Testis (tissue), 3 donors: ENCODE measurements around the gene ZNF616. TPM values are rescaled to one million over a fixed set of nuclear protein-coding genes. Genes with fewer than 3 reads are reported as not detected.

Experiments used
- DNase-seq: peaks from one replicate; pipeline ENCODE4 v3.0.0-alpha.2; 2019
- H3K27ac ChIP-seq, 2 donors: fragments of 200-600 bp; sonication (generic); one replicate each; pipeline ENCODE4 v1.5.1; 2019
- H3K27me3 ChIP-seq: fragments of 200-600 bp; sonication (generic); one replicate; pipeline ENCODE4 v1.5.1; 2019
- H3K36me3 ChIP-seq: fragments of 200-600 bp; sonication (generic); one replicate; pipeline ENCODE4 v1.5.1; 2017; ENCODE audit warnings: low read depth; ENCODE audit errors: missing control alignments
- H3K4me1 ChIP-seq: fragments of 200-600 bp; sonication (generic); one replicate; pipeline ENCODE4 v1.5.1; 2019
- H3K4me3 ChIP-seq, 2 donors: fragments of 200-600 bp; sonication (generic); one replicate each; pipeline ENCODE4 v1.5.1; 2017 to 2019
- H3K9me3 ChIP-seq: fragments of 200-600 bp; sonication (generic); one replicate; pipeline ENCODE4 v1.5.1; 2017
- CTCF ChIP-seq, 3 experiments: fragments of 450-650 bp in 2 of 3; fragments of 200-600 bp in 1 of 3; sonication (generic) in 1 of 3; IDR thresholded peaks; one replicate each; pipeline ENCODE4 v1.5.1; 2016 to 2019; ENCODE audit warnings: antibody characterized with exemption in 3 of 3, mild to moderate bottlenecking in 2 of 3, moderate library complexity in 1 of 3
- POLR2A ChIP-seq: fragments of 450-650 bp; IDR thresholded peaks from one replicate; pipeline ENCODE4 v1.6.1; 2017; ENCODE audit warnings: antibody characterized with exemption, mild to moderate bottlenecking, moderate library complexity
- WGBS, 2 donors: methylation state at CpG; one replicate each; pipeline ENCODE4 v1.1.5; 2018; 5-methylcytosine and 5-hydroxymethylcytosine counted together
- intact Hi-C: fragments of 100-400 bp; cut with DNase I; formaldehyde crosslinking; loops from one replicate; pipeline ENCODE4 v1.15.1; 2023; ENCODE audit warnings: low total_unique reads
- polyA plus RNA-seq: library from polyadenylated mRNA; stranded (reverse); fragments of 350-450 nt; fragmentation: Illumina TruSeq; extraction: RNeasy Lipid Tissue Mini Kit (QIAGEN cat#74804); gene quantifications from one replicate; pipeline ENCODE4 v1.2.3, GENCODE V29; 2014; ENCODE audit warnings: low read depth, low replicate concordance; ENCODE audit not compliant: insufficient read depth
- total RNA-seq, 2 donors: library from RNA; depleted of rRNA; stranded (reverse); fragments of >200 nt; gene quantifications; one replicate each; pipeline ENCODE4 v1.2.3, GENCODE V29; 2016

ZNF616 gene
- total and polyA plus RNA-seq, 3 donors from 2014 or later, result 6.3 to 11.3 (median 9.0) TPM

GRCh38 chr19:52155596-52156359 is 16.0 kb upstream of the ZNF616 start:
- no peak overlapping the region for H3K27ac ChIP-seq
- no peak for DNase-seq
- H3K27me3 ChIP-seq, result no peaks in the 10 kb centered on the region
- WGBS, 2 donors, result 92 to 95% methylated on average over 15 of the region's 15 CpGs
- intact Hi-C loops, result no loop called here
- H3K4me1 ChIP-seq, result no peaks in the 10 kb centered on the region
- no peaks in the 10 kb centered on the region for H3K36me3 ChIP-seq
- H3K4me3 ChIP-seq, result no peak overlapping the region
- no peaks in the 10 kb centered on the region for H3K9me3 ChIP-seq
- TF ChIP-seq CTCF (IDR thresholded peaks at IDR 0.05) (no peak), POLR2A (no peak)

DNA sequence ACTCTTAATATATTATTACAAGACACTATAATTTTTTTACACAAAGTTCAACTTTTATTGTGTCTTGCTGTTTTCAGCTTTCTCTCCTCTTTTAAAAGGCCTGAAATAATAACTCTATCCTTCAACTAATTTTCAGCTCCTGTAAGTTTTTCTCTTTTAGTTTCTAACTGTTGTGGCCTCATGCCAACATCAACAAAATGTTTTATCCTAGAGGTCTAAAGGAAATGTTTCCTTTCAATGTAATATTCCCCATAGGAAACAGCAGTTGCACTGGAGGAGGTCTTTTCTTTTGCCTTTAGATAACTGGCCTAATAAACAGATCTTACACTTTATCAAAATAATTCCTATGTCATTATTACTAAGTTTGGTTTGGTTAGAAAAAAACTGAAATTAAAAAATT is 8.5 kb upstream of the ZNF616 start:
- H3K27ac ChIP-seq, result no peak overlapping the region
- no peak overlapping the region for H3K4me3 ChIP-seq
- H3K27me3 ChIP-seq, result no peaks in the 10 kb centered on the region
- no peaks in the 10 kb centered on the region for H3K36me3 ChIP-seq
- no peak for TF ChIP-seq CTCF (IDR thresholded peaks at IDR 0.05)
- no peak for TF ChIP-seq POLR2A
- no peak for DNase-seq
- no peaks in the 10 kb centered on the region for H3K4me1 ChIP-seq
- no peaks in the 10 kb centered on the region for H3K9me3 ChIP-seq
- intact Hi-C loops, result no loop called here

DNA sequence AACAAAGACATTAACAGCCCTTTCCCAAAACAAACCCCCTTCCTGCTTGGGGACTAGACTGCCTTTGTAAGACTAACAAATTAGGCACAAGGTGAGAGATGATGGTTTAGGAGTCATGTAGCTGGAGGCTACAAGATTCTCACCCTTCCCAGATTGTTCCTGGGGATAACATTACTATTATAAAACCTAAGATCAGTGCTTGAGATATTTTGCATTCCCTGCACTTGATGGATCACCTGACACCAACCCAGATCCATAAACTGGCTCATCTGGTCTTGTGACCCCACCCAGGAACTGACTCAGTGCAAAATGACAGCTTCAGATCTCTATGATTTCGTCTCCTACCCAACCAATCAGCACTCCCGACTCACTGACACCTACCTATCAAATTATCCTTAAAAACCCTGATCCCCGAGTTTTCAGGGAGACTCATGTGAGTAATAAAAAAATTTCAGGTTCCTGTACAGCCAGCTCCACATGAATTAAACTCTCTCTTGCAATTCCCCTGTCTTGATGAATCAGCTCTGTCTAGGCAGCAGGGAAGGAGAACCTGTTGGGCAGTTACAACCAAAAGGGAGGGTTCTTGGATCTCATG is 2.4 kb upstream of the ZNF616 start:
- no peaks in the 10 kb centered on the region for H3K36me3 ChIP-seq
- H3K9me3 ChIP-seq, result no peaks in the 10 kb centered on the region
- intact Hi-C loops, result no loop called here
- peaks cover 13% of the 10 kb centered on the region for H3K4me1 ChIP-seq
- H3K4me3 ChIP-seq, result no peak overlapping the region
- no peak overlapping the region for H3K27ac ChIP-seq
- 91 to 93% methylated on average over 3 of the region's 3 CpGs for WGBS, 2 donors
- no peak for DNase-seq
- no peak for TF ChIP-seq POLR2A
- no peak for TF ChIP-seq CTCF (IDR thresholded peaks at IDR 0.05)
- H3K27me3 ChIP-seq, result no peaks in the 10 kb centered on the region

GRCh38 chr19:52141203-52141602 is 1.5 kb upstream of the ZNF616 start:
- Histone ChIP-seq H3K27ac (no peak overlapping the region), H3K4me1 (peaks cover 13% of the 10 kb centered on the region), H3K36me3 (no peaks in the 10 kb centered on the region), H3K27me3 (no peaks in the 10 kb centered on the region), H3K4me3 (no peak overlapping the region), H3K9me3 (no peaks in the 10 kb centered on the region)
- TF ChIP-seq CTCF (IDR thresholded peaks at IDR 0.05) (no peak), POLR2A (no peak)
- no peak for DNase-seq
- 45 to 53% methylated on average over 2 of the region's 2 CpGs for whole genome bisulfite sequencing, 2 donors
- intact Hi-C loops, result no loop called here
